T-helper 2 cell (primary cell): Measurements from ENCODE around the gene ANXA9.
A peak's percentile ranks its signal among the peaks of the same experiment; 100 is the strongest.

Source experiments
- DNase-seq, 5 experiments: peaks; one replicate each; pipeline versions ENCODE4 v3.0.0 to v3.0.0-alpha.2; 2012 to 2022

Gene ANXA9

DNA sequence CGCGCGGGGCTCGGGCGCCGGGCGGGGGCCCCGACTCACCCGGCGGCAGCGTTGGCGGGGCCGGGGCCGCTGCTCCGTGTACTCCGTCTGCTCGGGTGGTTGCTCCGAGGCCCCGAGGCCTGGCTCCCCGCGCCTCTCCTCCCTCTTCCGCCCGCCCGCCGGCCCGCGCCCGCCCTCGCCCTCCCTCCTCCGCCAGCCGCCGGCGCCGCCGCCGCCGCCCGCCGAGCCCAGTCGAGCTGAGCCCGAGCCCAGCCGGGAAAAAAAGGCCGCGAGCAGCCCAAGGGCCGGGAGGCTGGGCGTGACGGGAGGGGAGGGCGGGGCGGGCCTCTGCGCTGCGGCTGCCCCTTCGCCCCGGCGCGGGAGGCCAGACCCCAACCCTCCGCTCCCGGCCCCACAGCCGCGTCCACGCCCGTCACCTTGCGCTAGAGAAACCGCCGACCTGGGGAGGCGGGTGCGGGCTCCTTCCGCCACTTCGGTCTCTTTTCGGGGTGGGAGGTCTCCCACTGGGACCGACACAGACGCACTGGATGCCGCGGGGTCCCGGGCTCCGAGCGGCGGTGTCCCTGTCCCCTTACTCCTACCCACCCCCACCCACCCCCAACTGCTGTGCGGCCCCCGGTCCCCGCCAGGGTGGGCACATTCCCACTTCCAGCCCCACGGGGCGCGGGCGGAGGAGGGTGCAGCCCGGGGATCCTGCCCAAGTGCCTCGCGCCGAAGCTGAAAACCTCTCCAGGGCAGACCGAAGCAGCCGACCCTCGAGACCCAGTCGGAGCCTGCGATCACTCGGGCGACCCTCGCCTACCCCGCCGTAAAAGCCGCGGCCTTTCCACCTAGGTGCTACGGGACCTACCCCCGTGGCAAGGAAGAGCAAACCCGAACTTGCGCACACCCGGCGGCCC, 7.3 kb upstream of the ANXA9 start, which contains the start of gene CERS2:
CERS2 (minus strand) TSS at position 256 of the 899 bp plus-strand sequence. CDS start 5,745 bp downstream, outside the sequence.
- peak; percentile 55 to 84 (median 75) for DNase-seq

DNA sequence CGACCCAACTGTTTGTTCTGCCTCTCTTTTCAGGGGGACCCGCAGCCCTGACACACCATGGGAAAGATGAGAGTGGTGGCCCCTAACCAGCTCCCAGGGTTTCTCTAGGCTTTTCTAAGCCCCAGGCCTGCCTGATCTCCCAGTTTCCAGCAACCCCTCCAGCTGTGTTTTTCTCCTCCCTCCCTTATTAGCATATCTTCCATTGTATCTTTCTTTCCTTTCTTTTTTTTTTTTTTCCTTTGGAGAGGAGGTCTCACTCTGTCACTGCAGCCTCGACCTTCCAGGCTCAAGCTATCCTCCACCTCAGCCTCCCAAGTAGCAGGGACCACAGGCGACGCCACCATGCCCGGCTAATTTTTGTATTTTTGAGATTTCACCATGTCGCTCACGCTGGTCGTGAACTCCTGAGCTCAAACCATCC, 5.7 kb upstream of the ANXA9 start:
- DNase-seq, result no peak

DNA sequence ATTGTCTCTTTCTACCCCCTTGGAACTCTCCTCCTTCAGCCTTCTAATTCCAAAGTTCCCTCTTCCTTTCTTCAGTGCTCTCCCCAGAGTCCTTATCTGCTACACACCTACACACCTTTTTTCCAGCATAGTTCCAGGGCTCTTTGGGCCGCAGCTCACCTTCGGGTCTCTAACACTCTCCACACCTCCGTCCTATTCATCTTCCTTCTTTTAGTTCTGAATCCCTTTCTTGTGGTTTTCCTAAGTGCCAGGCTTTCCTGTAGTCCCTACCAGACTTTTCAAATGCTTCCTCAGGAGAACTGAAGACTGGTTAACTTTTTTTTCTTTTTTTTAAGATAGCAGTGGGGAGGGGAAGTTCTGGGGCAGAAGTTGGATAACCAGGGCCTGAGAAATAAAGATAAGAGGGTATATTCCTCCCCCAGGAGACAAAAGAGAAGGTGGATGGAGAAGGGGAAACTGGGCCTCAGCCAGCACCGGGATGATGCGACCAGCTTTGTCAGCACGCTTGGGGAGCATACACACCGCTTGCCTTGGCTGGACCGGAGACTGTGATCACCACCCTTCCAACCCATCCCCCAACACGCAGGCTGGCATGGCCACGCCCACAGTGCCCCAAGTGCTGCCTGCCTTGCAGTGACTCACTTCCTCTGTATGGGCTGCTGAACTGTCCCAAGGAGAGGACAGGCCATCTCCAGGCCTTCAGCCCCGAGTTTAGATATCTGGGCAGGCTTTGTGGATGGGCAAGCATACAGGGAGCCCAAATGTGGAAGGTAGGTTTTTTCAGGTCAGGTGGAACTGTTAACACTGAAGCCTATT, 5.0 kb upstream of the ANXA9 start:
- DNase-seq, result peak; percentile 31 to 89 (median 58)

DNA sequence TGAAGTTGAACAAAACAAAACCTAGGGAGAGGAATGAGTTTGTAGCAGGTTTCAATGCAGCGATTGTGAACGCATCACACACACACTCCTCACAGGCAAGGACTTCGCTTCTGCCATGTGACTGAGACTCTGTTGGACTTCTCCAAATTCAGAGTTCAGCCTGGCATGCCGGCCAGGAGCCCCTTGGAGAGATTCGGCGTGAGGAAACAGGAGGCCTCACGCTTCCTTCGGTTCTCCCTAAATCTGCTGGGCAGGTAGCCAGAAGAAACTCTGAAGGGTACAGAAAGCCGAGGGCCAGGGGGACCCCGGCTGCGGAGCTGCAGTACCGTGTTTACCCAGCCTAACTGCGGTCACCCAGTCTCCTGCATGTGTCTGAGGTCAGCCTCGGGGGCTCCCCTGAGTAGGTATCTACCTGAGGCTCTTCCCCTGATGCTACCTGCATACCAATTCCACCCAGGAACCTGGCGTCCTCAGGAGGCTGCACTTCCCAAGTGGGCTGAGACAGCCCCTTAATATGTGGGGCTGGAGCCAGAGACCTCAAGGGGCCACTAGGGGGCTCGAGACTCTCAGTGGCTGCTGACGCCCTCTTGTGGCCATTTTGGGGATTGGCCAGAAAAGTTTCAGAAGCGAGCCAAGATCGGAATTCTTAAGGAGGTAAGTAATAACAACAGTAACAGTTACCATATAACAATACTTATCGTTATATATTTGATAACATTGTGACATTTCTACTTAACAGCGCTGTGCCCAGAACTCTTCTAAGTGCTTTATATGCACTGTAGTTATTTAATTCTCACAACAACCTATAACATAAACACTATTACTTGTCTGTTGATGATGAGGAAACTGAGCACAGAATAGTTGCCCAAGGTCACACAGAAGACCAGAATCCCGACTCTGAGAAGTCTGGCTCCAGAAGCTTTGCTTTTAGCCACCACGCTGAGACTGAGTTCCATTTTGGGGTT, 2.7 kb upstream of the ANXA9 start:
- DNase-seq, result peak; percentile 60 to 84 (median 80)

DNA sequence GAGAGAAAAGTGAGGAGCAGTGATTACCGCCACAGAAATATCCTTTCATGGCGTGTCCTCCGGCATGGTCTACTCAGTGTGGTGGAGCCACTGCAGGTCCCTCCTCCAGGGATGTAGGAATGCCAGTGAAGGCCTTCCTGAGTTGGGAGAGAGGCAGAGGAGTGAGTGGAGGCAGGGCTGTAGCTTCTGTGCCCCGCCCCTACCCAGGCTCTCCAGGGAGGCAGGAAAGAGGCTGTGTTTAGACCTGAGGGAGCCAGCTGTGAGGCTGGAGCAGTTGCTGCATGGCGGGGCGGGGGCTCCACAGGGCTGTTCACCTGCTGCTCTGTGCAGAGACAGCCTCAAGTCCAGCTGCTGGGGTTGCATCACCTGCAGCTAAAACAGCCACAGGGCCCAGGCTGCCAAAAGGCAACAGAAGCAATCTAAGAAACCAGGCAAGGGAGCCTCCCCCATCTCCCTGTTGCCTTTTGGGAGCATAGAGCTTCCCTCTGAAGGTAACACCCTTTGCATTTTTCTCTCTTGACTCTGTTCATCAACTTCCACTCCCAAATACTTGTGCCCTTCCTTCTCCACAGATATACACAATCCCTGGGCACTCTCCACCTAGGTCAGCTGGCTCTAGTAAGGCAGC, 801 bp upstream of the ANXA9 start:
- no peak for DNase-seq

DNA sequence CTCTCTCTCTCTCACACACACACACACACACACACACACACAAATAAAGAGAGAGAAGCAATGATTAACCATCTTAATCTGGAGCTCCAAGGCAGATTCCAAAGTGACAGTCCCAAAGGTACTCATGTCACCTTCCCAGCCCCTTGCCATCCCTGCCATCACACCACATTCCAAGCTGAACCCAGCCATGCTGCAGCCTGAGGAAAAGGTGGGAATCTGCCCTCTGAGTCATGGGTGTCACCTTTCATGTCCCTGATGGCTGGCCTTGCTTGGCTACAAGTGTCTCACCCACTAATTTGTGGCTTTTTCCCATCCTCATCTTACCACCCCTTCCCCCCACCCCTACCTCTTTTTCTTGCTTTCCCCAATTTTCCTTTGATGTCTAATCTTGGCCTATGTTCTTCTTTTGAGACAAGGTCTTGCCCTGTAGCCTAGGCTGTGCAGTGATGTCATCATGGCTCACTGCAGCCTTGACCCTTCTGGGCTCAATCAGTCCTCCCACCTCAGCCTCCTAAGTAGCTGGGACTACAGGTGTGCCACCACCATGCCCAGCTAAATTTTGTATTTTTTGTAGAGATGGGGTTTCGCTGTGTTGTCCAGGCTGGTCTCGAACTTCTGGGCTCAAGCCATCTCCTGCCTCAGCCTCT, 3.2 kb downstream of the ANXA9 start:
- DNase-seq, result no peak

DNA sequence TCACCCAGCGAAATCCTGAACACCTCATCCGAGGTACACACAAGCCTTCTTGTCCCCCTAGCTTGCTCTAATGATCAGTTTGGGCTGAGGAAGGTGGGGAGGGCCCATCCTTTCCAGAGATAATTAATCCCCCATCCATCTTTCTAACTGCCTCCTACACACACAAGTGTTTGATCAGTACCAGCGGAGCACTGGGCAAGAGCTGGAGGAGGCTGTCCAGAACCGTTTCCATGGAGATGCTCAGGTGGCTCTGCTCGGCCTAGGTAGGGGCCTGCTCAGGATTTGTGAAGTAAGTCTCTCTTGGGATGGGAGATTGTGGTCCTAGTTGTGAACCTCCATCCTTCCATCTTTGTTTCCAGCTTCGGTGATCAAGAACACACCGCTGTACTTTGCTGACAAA, 5.8 kb downstream of the ANXA9 start:
- no peak for DNase-seq

DNA sequence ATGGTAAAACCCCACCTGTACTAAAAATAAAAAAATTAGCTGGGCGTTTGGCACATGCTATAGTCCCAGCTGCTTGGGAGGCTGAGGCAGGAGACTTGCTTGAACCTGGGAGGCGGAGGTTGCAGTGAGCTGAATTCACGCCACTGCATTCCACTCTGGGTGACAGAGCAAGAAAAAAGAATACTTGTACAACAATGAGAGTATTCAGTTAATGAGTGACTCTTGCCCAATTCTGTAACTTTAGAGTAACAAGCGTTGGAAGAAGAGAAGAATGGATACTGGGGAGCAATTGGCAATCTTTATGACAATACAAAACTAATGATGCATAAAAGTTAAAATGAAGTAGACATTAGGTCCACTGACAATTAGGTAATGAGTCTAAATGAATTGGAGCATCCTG, 10.5 kb downstream of the ANXA9 start:
- no peak for DNase-seq

DNA sequence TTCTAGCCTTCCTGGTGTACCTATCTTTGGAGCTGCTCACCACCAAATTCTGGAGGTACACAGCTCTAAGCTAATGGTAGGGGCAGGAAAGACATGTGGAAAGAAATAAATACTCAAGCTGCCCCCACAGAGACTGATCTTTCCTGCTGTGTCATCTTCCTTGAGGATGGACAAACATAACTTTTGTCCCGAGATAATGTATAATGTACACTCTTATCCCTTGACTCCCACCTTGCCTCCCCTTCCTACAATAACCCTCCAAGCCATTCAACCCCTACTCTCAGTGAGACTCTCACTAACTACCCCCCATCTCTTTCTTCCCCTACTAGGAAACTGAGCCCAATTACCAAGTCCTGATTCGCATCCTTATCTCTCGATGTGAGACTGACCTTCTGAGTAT, 12.2 kb downstream of the ANXA9 start:
- DNase-seq, result no peak

- no peak for DNase-seq
Measured at GRCh38 chr1:150995460-150995859, 13.4 kb downstream of the ANXA9 start.

DNA sequence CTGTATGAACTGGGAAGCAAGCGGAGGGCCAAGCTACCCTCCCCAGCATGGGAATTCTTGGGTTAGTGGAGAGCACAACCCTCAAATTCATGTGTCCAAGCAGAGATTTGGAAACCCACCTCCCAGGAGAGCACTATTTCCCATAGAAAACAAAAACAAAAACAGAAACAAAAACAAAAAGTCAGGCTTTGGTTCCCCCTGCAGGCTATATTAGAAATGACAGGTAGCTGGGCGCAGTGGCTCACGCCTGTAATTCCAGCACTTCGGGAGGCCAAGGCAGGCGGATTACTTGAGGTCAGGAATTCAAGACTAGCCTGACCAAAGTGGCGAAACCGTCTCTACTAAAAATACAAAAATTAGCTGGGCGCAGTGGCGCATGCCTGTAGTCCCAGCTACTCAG, 13.8 kb downstream of the ANXA9 start:
- DNase-seq, result peak in 3 of 5 experiments; percentile 13 to 26 (median 21)

GRCh38 chr1:150997126-150997872, 15.2 kb downstream of the ANXA9 start:
- DNase-seq, result no peak

- DNase-seq, result no peak
Measured at GRCh38 chr1:150997949-150998348, 15.9 kb downstream of the ANXA9 start.

- DNase-seq, result no peak
Measured at GRCh38 chr1:150999051-150999674, 17.1 kb downstream of the ANXA9 start.

- no peak for DNase-seq
Measured at GRCh38 chr1:150999926-151000325, 17.8 kb downstream of the ANXA9 start.

DNA sequence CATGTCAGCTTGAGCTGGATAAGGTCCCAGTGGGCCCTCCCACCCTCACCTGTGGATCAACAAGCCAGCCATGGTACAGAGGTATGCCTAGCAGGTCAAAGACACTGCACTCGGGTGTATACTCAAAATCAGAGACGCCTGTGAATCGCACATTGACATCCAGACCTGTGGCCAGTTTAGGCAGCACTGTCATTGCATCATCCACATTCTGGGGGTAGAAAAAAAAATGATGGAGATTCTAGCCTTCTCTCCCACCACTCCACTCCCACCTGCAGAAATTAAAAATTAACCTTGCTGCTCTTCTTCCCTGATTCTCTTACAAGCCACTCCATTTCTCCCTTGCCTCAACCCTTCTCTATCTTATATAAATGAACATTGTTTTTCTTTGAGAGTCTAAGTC, 18.3 kb downstream of the ANXA9 start:
- DNase-seq, result no peak

- DNase-seq, result no peak
Measured at GRCh38 chr1:151001602-151002001, 19.5 kb downstream of the ANXA9 start.

DNA sequence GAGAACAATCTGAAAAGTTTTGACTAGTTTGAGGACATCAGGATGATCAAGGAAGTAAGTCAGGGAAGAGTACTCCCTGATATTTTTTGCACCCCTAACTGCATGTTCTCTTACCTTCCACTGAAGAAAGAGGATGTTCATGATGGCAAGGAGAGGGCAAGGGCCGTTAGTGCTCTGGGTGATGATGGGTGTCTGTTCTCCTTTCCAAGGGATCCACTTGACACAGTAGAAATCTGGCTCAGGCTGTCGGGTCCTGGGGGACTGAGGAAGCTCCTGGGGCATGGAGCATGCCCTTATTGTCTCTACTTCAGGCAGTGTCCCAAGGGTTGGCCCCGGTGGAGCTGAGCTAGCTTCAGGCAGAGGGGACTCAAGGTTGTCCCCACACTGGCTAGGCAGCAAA, 20.0 kb downstream of the ANXA9 start:
- DNase-seq, result no peak

DNA sequence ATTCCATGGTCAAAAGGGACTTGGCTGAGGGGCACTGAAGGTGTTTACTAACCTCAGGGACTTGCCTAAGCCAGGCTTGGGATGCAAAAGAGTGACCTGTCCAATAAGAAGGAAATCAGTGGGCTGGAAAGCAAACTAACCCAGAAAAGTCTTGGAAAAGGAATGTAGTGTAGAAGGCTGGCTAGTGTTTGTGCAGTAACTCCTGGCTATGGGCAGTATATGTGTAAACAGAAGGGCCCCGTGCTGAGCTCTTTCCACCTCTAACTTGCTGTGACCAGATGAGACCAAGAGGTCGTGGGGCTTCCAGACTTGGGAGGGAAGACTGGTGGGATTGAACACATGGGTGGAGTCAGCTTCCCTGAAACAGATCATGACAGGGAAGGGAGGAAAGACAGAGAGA, 20.5 kb downstream of the ANXA9 start:
- no peak for DNase-seq

GRCh38 chr1:151003180-151003579, 21.1 kb downstream of the ANXA9 start:
- no peak for DNase-seq
